ENCODE data around the gene SIGLEC1.

The SIGLEC1 gene

DNA sequence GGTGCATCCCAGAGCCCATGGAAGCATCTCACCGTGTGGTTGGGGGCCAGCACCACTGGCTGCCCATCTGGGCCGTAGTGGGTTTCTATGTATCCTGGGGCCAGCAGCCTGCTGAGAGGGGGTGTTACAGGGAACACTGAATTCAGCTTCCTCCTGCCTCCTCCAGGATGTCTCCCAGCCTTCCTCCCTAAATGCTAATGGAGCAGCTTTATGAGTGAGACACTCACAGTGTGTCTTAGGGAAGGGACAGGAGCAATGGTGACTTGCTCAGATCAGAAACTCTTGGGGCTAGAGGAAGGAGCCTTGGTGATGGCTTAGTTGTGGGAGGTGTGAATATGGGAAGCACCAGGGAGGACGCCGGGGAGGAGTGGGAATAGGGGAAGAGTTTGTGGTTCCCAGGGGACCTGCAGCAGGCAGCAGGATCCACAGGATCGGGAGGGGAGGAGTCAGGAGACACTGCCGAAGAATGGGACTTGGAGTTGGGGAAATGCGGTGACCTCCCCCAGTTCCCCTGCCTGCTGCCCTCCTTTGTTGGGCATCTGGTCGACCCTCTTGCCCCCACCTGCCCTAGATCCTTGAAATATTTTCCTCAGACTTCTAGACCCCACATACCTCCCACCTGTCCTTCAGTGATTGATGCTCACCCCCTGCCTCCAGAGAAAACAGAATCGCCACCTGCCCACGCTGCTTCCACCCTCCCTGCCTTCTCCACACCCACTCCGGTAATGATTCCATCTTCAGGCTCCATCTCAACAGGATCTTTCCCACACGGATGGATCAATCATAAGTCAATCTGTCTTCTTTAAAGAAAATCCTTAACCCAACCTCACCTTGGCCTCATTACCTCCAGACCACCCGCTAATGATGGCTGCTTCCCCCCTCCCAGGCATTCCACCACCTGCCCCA, 37.2 kb downstream of the SIGLEC1 start:
- TF ChIP-seq, protein P1, sequence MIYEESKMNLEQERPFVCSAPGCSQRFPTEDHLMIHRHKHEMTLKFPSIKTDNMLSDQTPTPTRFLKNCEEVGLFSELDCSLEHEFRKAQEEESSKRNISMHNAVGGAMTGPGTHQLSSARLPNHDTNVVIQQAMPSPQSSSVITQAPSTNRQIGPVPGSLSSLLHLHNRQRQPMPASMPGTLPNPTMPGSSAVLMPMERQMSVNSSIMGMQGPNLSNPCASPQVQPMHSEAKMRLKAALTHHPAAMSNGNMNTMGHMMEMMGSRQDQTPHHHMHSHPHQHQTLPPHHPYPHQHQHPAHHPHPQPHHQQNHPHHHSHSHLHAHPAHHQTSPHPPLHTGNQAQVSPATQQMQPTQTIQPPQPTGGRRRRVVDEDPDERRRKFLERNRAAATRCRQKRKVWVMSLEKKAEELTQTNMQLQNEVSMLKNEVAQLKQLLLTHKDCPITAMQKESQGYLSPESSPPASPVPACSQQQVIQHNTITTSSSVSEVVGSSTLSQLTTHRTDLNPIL (CRISPR knock-in tag; IDR thresholded peaks at IDR 0.05; ENCODE audit: low read depth), result no peak
- TF ChIP-seq TOX (CRISPR knock-in tag; IDR thresholded peaks at IDR 0.05; ENCODE audit: borderline replicate concordance), result no peak
- TF ChIP-seq ZFP3 (CRISPR knock-in tag; IDR thresholded peaks at IDR 0.05), result no peak
- TF ChIP-seq ZNF70 (CRISPR knock-in tag; IDR thresholded peaks at IDR 0.05), result no peak
- no peak for ATAC-seq

DNA sequence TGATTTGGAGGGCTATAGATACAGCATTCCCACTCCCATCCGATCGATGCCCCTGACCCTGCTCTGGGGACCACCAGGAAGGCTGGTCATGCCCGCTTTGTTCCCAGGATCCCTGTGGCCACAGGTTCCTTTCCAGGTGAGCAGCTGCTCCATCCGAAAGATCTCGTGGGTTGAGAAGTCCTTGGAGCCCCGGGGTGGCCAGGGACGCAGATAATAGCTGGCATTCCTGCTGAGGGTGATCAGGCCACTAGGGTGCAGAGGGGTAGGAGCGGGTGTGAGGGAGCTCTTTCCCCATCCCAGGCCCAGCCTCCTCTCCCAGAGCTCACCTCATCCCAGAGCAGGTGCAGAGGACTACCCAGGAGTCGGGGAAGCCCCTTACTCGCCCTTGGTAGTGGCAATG, 38.0 kb downstream of the SIGLEC1 start:
- no peak for ATAC-seq
- no peak for TF ChIP-seq OSR1 (CRISPR knock-in tag; IDR thresholded peaks at IDR 0.05)

DNA sequence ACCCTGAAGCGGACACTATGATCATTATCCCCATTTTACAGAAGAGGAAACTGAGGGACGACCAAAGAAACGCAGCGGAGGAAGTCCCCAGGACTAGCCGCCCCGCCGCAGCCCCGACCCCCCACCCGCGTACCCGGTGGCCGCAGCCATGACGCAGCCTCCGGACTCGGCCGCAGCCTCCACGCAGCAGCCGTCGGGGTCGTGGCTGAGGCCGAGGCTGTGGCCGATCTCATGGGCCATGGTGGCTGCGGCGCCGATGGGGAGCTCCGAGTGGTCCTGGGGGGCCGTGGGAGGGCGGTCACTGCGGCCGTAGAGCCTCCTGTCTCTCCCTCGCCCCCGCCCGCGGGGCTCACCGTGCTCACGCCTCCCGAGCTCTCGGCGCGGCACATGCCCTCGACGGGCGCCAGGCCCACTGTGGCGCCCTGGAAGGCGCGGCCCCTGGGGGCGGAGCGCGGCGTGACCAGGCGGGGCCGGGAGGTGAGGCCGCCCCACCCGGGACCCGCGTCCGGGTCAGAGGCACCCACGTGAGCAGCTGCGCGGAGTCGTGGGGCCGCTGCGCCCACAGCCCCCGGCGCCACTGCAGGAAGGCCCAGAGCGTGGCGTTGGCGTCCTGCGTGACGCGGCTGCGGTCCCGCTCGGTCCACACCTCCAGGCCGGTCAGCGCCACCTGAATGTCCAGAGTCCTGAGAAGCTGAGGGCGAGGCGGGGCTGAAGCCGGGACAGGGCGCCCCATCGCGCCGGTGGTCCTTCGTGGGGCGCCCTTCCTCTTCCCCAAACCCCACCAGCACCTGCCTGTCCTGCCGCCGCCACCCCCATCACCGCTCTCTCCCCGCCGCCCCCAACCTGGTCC, 39.0 kb downstream of the SIGLEC1 start:
- TF ChIP-seq ISL1 (CRISPR knock-in tag; IDR thresholded peaks at IDR 0.05), result no peak
- ATAC-seq, result no peak

DNA sequence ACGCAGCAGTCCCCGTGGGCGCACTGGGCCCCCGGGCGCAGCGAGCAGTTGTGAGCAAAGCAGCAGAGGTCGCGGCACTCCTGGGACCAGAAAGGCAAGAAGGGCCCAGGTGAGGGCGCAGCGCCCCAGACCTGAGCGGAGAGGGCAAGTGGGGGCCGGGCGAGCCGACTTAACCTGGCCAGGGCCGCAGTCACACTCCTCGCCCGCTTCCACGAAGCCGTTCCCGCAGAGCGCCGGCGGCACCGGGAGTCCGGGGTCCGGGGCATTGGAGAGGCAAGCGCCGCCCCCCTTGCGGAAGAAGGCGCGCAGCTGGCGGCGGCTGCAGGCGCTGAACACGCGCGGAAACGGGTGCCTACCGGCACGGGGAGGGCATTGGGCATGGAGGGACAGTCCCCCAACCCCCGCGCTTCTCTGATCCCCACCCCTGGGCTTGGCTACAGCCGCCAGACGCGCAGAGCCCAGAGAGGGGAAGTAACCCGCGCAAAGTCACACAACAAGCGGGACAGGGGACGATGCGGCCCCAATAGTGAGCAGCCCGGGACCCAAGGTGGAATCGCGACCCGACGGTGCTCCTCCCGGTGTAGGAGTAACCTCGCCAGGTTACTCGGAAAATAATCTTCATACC, 39.7 kb downstream of the SIGLEC1 start:
- no peak for ATAC-seq
- no peak for TF ChIP-seq ZNF70 (CRISPR knock-in tag; IDR thresholded peaks at IDR 0.05)
- TF ChIP-seq TCF4 (CRISPR knock-in tag; IDR thresholded peaks at IDR 0.05; ENCODE audit: borderline replicate concordance), result no peak
- no peak for TF ChIP-seq TOX (CRISPR knock-in tag; IDR thresholded peaks at IDR 0.05; ENCODE audit: borderline replicate concordance)
- no peak for TF ChIP-seq BACH2 (CRISPR knock-in tag; IDR thresholded peaks at IDR 0.05; ENCODE audit: borderline replicate concordance)
- TF ChIP-seq ZNF565 (CRISPR knock-in tag; conservative IDR thresholded peaks at IDR 0.05; ENCODE audit: low read depth), result no peak
- no peak for TF ChIP-seq PPARA (CRISPR knock-in tag; IDR thresholded peaks at IDR 0.05; ENCODE audit: borderline replicate concordance)
- no peak for TF ChIP-seq ZFP3 (CRISPR knock-in tag; IDR thresholded peaks at IDR 0.05)
- TF ChIP-seq ZFP30 (CRISPR knock-in tag; IDR thresholded peaks at IDR 0.05), result no peak
- TF ChIP-seq CSDC2 (CRISPR knock-in tag; IDR thresholded peaks at IDR 0.05), result no peak
- TF ChIP-seq, protein P1 (CRISPR knock-in tag; IDR thresholded peaks at IDR 0.05; ENCODE audit: low read depth), result no peak
- TF ChIP-seq GLIS3 (CRISPR knock-in tag; IDR thresholded peaks at IDR 0.05), result no peak
- no peak for TF ChIP-seq ZC3H10 (CRISPR knock-in tag; IDR thresholded peaks at IDR 0.05)
- no peak for TF ChIP-seq ARNTL (CRISPR knock-in tag; IDR thresholded peaks at IDR 0.05; ENCODE audit: borderline replicate concordance, low read depth)
- TF ChIP-seq ZNF8 (CRISPR knock-in tag; IDR thresholded peaks at IDR 0.05), result no peak
- TF ChIP-seq, protein P2, sequence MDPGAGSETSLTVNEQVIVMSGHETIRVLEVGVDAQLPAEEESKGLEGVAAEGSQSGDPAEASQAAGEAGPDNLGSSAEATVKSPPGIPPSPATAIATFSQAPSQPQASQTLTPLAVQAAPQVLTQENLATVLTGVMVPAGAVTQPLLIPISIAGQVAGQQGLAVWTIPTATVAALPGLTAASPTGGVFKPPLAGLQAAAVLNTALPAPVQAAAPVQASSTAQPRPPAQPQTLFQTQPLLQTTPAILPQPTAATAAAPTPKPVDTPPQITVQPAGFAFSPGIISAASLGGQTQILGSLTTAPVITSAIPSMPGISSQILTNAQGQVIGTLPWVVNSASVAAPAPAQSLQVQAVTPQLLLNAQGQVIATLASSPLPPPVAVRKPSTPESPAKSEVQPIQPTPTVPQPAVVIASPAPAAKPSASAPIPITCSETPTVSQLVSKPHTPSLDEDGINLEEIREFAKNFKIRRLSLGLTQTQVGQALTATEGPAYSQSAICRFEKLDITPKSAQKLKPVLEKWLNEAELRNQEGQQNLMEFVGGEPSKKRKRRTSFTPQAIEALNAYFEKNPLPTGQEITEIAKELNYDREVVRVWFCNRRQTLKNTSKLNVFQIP (CRISPR knock-in tag; IDR thresholded peaks at IDR 0.05; ENCODE audit: borderline replicate concordance, low read depth), result no peak
- TF ChIP-seq, protein P3, sequence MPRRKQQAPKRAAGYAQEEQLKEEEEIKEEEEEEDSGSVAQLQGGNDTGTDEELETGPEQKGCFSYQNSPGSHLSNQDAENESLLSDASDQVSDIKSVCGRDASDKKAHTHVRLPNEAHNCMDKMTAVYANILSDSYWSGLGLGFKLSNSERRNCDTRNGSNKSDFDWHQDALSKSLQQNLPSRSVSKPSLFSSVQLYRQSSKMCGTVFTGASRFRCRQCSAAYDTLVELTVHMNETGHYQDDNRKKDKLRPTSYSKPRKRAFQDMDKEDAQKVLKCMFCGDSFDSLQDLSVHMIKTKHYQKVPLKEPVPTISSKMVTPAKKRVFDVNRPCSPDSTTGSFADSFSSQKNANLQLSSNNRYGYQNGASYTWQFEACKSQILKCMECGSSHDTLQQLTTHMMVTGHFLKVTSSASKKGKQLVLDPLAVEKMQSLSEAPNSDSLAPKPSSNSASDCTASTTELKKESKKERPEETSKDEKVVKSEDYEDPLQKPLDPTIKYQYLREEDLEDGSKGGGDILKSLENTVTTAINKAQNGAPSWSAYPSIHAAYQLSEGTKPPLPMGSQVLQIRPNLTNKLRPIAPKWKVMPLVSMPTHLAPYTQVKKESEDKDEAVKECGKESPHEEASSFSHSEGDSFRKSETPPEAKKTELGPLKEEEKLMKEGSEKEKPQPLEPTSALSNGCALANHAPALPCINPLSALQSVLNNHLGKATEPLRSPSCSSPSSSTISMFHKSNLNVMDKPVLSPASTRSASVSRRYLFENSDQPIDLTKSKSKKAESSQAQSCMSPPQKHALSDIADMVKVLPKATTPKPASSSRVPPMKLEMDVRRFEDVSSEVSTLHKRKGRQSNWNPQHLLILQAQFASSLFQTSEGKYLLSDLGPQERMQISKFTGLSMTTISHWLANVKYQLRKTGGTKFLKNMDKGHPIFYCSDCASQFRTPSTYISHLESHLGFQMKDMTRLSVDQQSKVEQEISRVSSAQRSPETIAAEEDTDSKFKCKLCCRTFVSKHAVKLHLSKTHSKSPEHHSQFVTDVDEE (CRISPR knock-in tag; IDR thresholded peaks at IDR 0.05), result no peak
- TF ChIP-seq OSR1 (CRISPR knock-in tag; IDR thresholded peaks at IDR 0.05), result no peak

Data from SK-N-SH treated with all-trans-retinoic acid at 6 μM for 48 hours (cell line).